Smooth muscle cell (in vitro differentiated cells): ENCODE results near the gene EML4. TPM values are rescaled to one million over a fixed set of nuclear protein-coding genes. Genes with fewer than 3 reads are reported as not detected.

ENCODE experiments used
- DNase-seq: peaks from one replicate; lab custom pipeline; 2025; ENCODE audit not compliant: unreplicated experiment; lab: John Stamatoyannopoulos, UW
- H2AFZ ChIP-seq: fragments of 200-600 bp; sonication (generic); 2 replicates; pipeline ENCODE4 v1.6.0; 2016; ENCODE audit warnings: antibody characterized with exemption, low read depth, mild to moderate bottlenecking
- H3F3A ChIP-seq: fragments of 200-600 bp; sonication (generic); 2 replicates; pipeline ENCODE4 v1.6.0; 2017; ENCODE audit warnings: antibody characterized with exemption, low read depth
- H3K27ac ChIP-seq: fragments of 200-600 bp; sonication (generic); 2 replicates; pipeline ENCODE4 v1.5.1; 2016; ENCODE audit warnings: low read depth, mild to moderate bottlenecking
- H3K27me3 ChIP-seq: fragments of 200-600 bp; sonication (generic); 2 replicates; pipeline ENCODE4 v1.6.1; 2016; ENCODE audit warnings: low read depth, mild to moderate bottlenecking
- H3K36me3 ChIP-seq: fragments of 200-600 bp; sonication (generic); 2 replicates; pipeline ENCODE4 v1.5.1; 2016; ENCODE audit warnings: low read depth
- H3K4me1 ChIP-seq: fragments of 200-600 bp; sonication (generic); 2 replicates; pipeline ENCODE4 v1.5.1; 2016; ENCODE audit warnings: low read depth
- H3K4me2 ChIP-seq: fragments of 200-600 bp; sonication (generic); 2 replicates; pipeline ENCODE4 v1.6.0; 2016; ENCODE audit warnings: mild to moderate bottlenecking
- H3K4me3 ChIP-seq: fragments of 200-600 bp; sonication (generic); 2 replicates; pipeline ENCODE4 v1.5.1; 2016; ENCODE audit warnings: mild to moderate bottlenecking
- H3K79me2 ChIP-seq: fragments of 200-600 bp; sonication (generic); 2 replicates; pipeline ENCODE4 v1.6.0; 2016; ENCODE audit warnings: low read depth, mild to moderate bottlenecking
- H3K9ac ChIP-seq: fragments of 200-600 bp; sonication (generic); 2 replicates; pipeline ENCODE4 v1.6.0; 2016; ENCODE audit warnings: low read depth
- H3K9me3 ChIP-seq: fragments of 200-600 bp; sonication (generic); replicated peaks from 2 replicates; pipeline ENCODE4 v1.5.1; 2016; ENCODE audit warnings: low read depth
- H4K20me1 ChIP-seq: fragments of 200-600 bp; sonication (generic); 2 replicates; pipeline ENCODE4 v1.6.0; 2016; ENCODE audit warnings: low read depth
- CTCF ChIP-seq: fragments of 200-600 bp; sonication (generic); IDR thresholded peaks from 2 replicates; pipeline ENCODE4 v1.5.1; 2017; ENCODE audit warnings: borderline replicate concordance, mild to moderate bottlenecking, antibody characterized with exemption; ENCODE audit not compliant: insufficient read depth, poor library complexity, severe bottlenecking
- WGBS: methylation state at CpG from one replicate; pipeline ENCODE4 v1.1.7; 2016; ENCODE audit warnings: low lambda C conversion rate; 5-methylcytosine and 5-hydroxymethylcytosine counted together
- polyA plus RNA-seq: library from polyadenylated mRNA; unstranded; fragments of >200 nt; fragmentation: Nextera tagmentation; extraction: Ambion mirVana; gene quantifications from 2 replicates; pipeline ENCODE4 v1.2.1, GENCODE V29; 2016
- total RNA-seq: library from RNA; depleted of rRNA; stranded (reverse); fragments of >200 nt; gene quantifications from 2 replicates; pipeline ENCODE4 v1.2.3, GENCODE V29; 2014

The EML4 gene
- total and polyA plus RNA-seq, 2 experiments from 2014 or later: 33.6 to 46.2 TPM

GRCh38 chr2:42243297-42243696 lies 74.1 kb downstream of the EML4 start:
- Histone ChIP-seq H3K9ac (no peak overlapping the region), H3K27me3 (no peaks in the 10 kb centered on the region), H3F3A (no peaks in the 10 kb centered on the region), H3K27ac (no peak overlapping the region), H3K4me3 (no peak overlapping the region), H4K20me1 (peaks cover 25% of the 10 kb centered on the region), H3K4me2 (no peak overlapping the region), H3K36me3 (no peaks in the 10 kb centered on the region), H3K79me2 (peaks cover 64% of the 10 kb centered on the region), H3K4me1 (no peaks in the 10 kb centered on the region), H2AFZ (no peak overlapping the region), H3K9me3 (no peaks in the 10 kb centered on the region)
- 75% methylated on average over 3 of the region's 3 CpGs for WGBS
- DNase-seq: no peak
- TF ChIP-seq CTCF: no peak

GRCh38 chr2:42244520-42244919 lies 75.4 kb downstream of the EML4 start:
- 93% methylated on average over 2 of the region's 2 CpGs for WGBS
- Histone ChIP-seq H3K79me2 (peaks cover 62% of the 10 kb centered on the region), H3F3A (no peaks in the 10 kb centered on the region), H3K4me3 (no peak overlapping the region), H3K9ac (no peak overlapping the region), H3K27me3 (no peaks in the 10 kb centered on the region), H3K4me2 (no peak overlapping the region), H3K36me3 (no peaks in the 10 kb centered on the region), H4K20me1 (peaks cover 17% of the 10 kb centered on the region), H2AFZ (no peak overlapping the region), H3K4me1 (peaks cover 10% of the 10 kb centered on the region), H3K9me3 (no peaks in the 10 kb centered on the region), H3K27ac (no peak overlapping the region)
- DNase-seq: no peak
- no peak for TF ChIP-seq CTCF

- no peaks in the 10 kb centered on the region for H3F3A ChIP-seq
- H3K4me2 ChIP-seq: no peak overlapping the region
- H3K27me3 ChIP-seq: no peaks in the 10 kb centered on the region
- no peaks in the 10 kb centered on the region for H3K9me3 ChIP-seq
- H2AFZ ChIP-seq: no peak overlapping the region
- no peak for DNase-seq
- no peak overlapping the region for H3K4me3 ChIP-seq
- H3K4me1 ChIP-seq: peaks cover 12% of the 10 kb centered on the region
- TF ChIP-seq CTCF: no peak
- H3K36me3 ChIP-seq: no peaks in the 10 kb centered on the region
- WGBS: 95% methylated on average over 4 of the region's 4 CpGs
- peaks cover 53% of the 10 kb centered on the region for H3K79me2 ChIP-seq
- no peak overlapping the region for H3K27ac ChIP-seq
- peaks cover 13% of the 10 kb centered on the region for H4K20me1 ChIP-seq
- H3K9ac ChIP-seq: no peak overlapping the region
Observed at GRCh38 chr2:42245396-42245795, 76.2 kb downstream of the EML4 start.

GRCh38 chr2:42246562-42246961 lies 77.4 kb downstream of the EML4 start:
- no peaks in the 10 kb centered on the region for H3K36me3 ChIP-seq
- no peak overlapping the region for H3K9ac ChIP-seq
- H3K4me1 ChIP-seq: peaks cover 12% of the 10 kb centered on the region
- 100% methylated on average over 1 of the region's 1 CpG for WGBS
- no peak overlapping the region for H3K27ac ChIP-seq
- no peak for TF ChIP-seq CTCF
- H3K27me3 ChIP-seq: no peaks in the 10 kb centered on the region
- H3K9me3 ChIP-seq: no peaks in the 10 kb centered on the region
- H3K79me2 ChIP-seq: peaks cover 44% of the 10 kb centered on the region
- H3F3A ChIP-seq: no peaks in the 10 kb centered on the region
- peaks cover 3% of the 10 kb centered on the region for H4K20me1 ChIP-seq
- H2AFZ ChIP-seq: no peak overlapping the region
- no peak for DNase-seq
- H3K4me2 ChIP-seq: no peak overlapping the region
- no peak overlapping the region for H3K4me3 ChIP-seq
